Measurements from ENCODE around the gene NIT1.

The NIT1 gene

DNA sequence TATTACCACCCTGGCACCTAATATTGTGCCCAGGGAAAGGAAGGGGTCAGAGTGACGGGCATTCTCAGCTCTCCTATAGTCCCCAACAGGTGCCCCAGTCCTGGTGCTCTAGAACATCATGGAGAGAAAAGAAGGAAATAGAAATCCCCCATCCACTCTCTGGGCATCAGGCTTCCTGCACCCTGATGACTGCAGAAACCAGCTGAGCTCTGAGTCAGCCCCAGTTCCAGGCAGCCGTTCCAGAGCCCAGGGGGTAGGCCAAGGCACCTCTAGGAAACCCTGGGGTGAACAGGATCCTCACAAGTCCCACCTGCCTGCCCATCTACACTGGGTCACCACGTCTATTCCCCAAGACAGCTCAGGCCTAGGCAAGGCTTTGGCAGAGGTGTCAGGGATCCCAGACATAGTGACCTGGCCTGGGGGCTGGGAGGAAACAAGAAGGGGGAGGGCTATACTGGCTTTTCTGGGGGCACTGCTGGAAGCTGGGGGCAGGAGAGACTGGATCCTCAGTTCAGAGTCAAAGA is 29.3 kb upstream of the NIT1 start:
- H3K27me3 ChIP-seq, result peaks cover 0 to 24% of the 10 kb centered on the region in 2 donors
- TF ChIP-seq CTCF (IDR thresholded peaks at IDR 0.05), result no peak
- H3K27ac ChIP-seq, result no peak overlapping the region
- no peak for DNase-seq
- intact Hi-C loops (cut with DNase I; ENCODE audit: low total_unique reads), result no loop called here
- no peak overlapping the region for H3K4me3 ChIP-seq
- no peaks in the 10 kb centered on the region for H3K9me3 ChIP-seq
- H3K36me3 ChIP-seq, result no peaks in the 10 kb centered on the region
- peaks cover 0 to 3% (median 0%) of the 10 kb centered on the region in 4 donors for H3K4me1 ChIP-seq

- peaks cover 0 to 24% of the 10 kb centered on the region in 2 donors for H3K27me3 ChIP-seq
- no peak within 1 kb of the TSS for H3K4me3 ChIP-seq
- H3K9me3 ChIP-seq, result no peaks in the 10 kb centered on the region
- peak in 1 of 2 donors; percentile 54 for DNase-seq
- TF ChIP-seq CTCF (IDR thresholded peaks at IDR 0.05), result no peak
- no peaks in the 10 kb centered on the region for H3K36me3 ChIP-seq
- no peaks in the 10 kb centered on the region for H3K4me1 ChIP-seq
- intact Hi-C loops (cut with DNase I; ENCODE audit: low total_unique reads), result no loop called here
- H3K27ac ChIP-seq, result no peak within 1 kb of the TSS
Measured at GRCh38 chr1:161089251-161089924, 28.5 kb upstream of the NIT1 start, which contains the start of gene NECTIN4. Gene NECTIN4 (minus strand): TSS chr1:161089558. CDS start chr1:161089296, 262 bp downstream.

- intact Hi-C loops (cut with DNase I; ENCODE audit: low total_unique reads), result loop anchor here (10.0 kb wide), 1 partner anchor 95 kb away; no protein-coding TSS in a partner anchor
- no peak overlapping the region for H3K27ac ChIP-seq
Measured at GRCh38 chr1:161089938-161090337, 28.0 kb upstream of the NIT1 start.

DNA sequence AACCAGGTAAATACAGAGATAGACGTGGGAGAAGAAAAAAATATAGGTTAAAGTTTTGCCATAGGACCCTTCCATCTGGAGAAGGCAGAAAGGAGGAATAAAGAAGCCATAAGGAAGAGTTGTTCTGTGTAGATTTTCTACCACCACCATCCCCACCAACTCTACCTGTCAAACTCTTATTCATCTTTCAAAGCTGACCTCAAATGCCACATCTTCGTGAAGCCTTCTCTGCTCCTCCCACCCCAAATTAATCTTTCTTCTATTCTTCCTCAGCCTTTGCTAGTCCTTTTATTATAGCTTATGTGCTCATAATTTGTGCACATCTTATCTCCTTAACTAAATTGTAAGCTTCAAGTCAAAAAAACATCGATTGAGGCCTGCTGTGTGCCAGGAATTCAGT is 27.3 kb upstream of the NIT1 start:
- Histone ChIP-seq H3K36me3 (no peaks in the 10 kb centered on the region), H3K4me3 (no peak overlapping the region), H3K27ac (no peak overlapping the region), H3K9me3 (no peaks in the 10 kb centered on the region), H3K27me3 (peaks cover 0 to 24% of the 10 kb centered on the region in 2 donors), H3K4me1 (no peaks in the 10 kb centered on the region)
- DNase-seq, result no peak
- intact Hi-C loops (cut with DNase I; ENCODE audit: low total_unique reads), result loop anchor here (10.0 kb wide), 1 partner anchor 96 kb away; no protein-coding TSS in a partner anchor
- no peak for TF ChIP-seq CTCF (IDR thresholded peaks at IDR 0.05)

More at GRCh38 chr1:161089938-161090337, 28.0 kb upstream of the NIT1 start:
- H3K4me1 ChIP-seq, result no peaks in the 10 kb centered on the region
- H3K9me3 ChIP-seq, result no peaks in the 10 kb centered on the region
- H3K4me3 ChIP-seq, result no peak overlapping the region
- H3K36me3 ChIP-seq, result no peaks in the 10 kb centered on the region
- TF ChIP-seq CTCF (IDR thresholded peaks at IDR 0.05), result no peak
- DNase-seq, result peak in 1 of 2 donors; percentile 7
- peaks cover 0 to 24% of the 10 kb centered on the region in 2 donors for H3K27me3 ChIP-seq

- Histone ChIP-seq H3K36me3 (no peaks in the 10 kb centered on the region), H3K4me3 (no peak overlapping the region), H3K27ac (no peak overlapping the region), H3K9me3 (no peaks in the 10 kb centered on the region), H3K27me3 (peaks cover 0 to 21% of the 10 kb centered on the region in 2 donors), H3K4me1 (no peaks in the 10 kb centered on the region)
- DNase-seq, result no peak
- intact Hi-C loops (cut with DNase I; ENCODE audit: low total_unique reads), result loop anchor here (10.0 kb wide), 1 partner anchor 96 kb away; no protein-coding TSS in a partner anchor
- no peak for TF ChIP-seq CTCF (IDR thresholded peaks at IDR 0.05)
Measured at GRCh38 chr1:161091093-161091492, 26.8 kb upstream of the NIT1 start.
